ENCODE results near the gene ZNF362.
"Not testable (repeated sequence)": the region's sequence is repeated elsewhere in the genome, so short reads cannot be mapped to it uniquely, and the experiment has no call there.

The ZNF362 gene

DNA sequence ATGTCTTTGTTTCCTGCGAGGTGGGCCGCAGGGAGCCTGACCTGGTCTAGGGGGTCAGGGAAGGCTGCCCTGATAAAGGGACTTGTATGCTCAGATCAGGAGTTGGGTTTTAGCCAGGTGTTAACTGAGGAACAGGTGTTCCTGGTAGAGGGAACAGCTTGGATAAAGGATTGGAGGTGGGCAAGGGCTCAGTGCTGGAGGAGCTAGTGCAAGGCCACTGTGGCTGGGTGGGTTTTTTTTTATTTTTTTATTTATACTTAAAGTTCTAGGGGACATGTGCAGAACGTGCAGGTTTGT lies 33.5 kb downstream of the ZNF362 start:
- no peak for DNase-seq

DNA sequence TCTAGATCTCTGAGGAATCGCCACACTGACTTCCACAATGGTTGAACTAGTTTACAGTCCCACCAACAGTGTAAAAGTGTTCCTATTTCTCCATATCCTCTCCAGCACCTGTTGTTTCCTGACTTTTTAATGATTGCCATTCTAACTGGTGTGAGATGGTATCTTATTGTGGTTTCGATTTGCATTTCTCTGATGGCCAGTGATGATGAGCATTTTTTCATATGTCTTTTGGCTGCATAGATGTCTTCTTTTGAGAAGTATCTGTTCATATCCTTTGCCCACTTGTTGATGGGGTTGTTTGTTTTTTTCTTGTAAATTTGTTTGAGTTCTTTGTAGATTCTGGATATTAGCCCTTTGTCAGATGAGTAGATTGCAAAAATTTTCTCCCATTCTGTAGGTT lies 34.3 kb downstream of the ZNF362 start:
- DNase-seq: not testable (repeated sequence)

DNA sequence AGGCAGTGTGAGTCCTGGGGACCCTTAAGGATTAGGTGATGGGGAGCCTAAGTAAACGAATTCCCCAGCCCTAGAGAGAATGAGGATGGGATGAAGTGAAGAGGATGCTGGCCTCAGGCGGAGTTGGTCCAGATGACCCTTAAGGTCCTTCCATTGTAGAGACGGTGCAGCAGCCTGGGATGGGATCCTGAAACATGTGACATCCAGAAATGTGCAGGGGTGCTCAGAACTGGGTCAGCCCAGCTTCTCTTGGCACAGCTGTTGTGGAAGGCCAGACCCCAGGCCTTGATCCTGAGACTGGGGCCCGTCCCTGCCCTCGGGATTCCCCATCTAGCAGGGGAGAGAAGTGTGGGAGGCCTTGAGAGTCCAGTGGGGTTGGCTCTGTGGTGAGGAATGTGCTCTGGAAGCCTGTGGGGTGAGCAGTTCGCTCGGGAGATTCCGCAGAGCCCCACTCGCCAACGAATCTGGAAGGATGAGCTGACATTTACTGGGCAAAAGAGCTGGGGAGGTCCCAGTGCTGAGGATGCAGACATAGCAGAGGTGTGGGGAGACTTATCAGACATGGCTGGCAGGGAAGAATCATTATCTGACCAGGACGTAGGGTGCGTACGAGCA lies 36.5 kb downstream of the ZNF362 start:
- no peak for DNase-seq

DNA sequence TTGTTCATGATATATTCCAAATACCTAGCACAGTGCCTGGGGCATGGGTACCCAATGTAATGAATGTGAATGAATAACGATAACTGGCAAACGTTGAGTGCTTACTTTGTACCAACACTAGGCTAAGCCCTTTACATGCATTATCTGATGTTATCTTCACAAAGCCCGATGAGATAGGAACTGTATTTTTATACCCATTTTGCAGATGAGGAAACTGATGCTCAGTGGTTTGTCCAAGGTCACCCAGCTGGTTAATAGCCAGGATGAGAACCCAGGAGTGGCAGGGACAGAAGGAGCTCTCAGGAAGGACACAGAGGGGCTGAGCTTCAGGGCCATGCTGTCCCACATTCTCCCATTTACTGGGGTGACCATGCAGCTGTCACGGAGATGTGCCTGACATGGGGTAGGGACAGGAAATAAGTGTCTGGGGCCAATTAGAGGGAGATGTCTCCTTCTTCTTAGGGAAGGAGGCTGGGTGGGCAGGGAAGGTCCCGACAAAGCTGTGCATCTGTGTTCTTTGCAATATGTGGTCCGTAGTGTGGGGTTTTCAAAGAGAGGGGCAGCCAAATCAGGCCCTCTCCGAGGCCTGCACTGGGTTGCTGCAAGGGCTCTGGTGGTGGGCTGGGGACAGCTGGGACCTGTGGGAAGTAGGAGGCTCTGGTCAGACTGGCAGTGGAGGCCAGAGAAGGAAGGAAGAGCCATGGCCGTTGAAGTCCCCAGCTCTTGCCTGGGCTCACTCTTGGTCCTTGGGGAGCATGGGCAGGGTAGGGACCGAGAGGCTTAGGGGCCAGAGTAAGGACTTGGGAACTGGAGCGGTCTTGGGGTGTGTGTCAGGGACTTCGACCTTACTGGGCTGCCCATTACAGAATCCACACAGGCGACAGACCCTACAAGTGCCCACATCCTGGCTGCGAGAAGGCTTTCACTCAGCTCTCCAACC lies 38.0 kb downstream of the ZNF362 start:
- no peak for DNase-seq

DNA sequence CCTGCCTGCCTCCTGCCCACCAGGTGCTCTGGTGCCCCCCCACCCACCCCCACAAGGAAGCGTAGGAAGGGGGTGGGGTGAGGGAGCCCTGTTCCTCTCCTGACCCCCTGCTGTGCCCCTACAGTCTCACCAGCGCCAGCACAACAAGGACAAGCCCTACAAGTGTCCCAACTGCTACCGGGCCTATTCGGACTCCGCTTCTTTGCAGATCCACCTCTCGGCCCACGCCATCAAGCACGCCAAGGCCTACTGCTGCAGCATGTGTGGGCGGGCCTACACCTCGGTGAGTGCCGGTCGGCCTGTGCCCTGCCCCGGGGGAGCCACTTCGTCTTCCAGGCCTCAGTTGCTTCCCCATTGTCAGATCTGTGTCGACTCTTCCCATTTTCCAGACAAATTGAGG lies 38.7 kb downstream of the ZNF362 start:
- no peak for DNase-seq

DNA sequence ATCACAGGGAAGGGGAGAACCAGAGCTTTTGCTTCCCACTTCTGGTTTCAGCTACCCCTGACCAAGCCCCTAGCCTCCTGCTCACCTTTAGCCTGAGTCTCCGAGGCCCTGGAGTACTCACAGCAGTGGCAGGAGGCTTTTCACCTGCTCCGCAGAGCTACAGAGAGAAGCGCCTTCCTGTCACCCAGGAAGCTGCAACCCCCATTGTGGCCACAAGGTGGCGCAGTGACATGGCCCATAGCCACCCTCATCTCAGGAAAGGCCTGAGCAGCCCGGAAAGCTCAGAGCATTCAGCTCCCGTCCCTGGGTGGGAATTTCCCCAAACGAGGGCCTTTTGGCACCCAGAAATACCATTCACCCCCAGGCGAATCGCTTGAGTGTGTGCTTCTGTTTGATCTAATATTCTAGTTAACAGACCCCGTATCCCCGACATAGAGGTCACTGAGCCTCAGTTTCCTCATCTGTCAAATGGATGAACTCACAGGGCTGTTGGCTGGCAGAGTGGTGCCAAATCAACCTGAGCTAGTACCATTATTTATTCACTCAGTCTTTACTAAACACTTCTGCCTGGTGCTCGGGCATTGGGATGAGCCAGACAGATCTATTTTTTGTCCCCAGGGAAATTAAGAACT lies 39.3 kb downstream of the ZNF362 start:
- no peak for DNase-seq

DNA sequence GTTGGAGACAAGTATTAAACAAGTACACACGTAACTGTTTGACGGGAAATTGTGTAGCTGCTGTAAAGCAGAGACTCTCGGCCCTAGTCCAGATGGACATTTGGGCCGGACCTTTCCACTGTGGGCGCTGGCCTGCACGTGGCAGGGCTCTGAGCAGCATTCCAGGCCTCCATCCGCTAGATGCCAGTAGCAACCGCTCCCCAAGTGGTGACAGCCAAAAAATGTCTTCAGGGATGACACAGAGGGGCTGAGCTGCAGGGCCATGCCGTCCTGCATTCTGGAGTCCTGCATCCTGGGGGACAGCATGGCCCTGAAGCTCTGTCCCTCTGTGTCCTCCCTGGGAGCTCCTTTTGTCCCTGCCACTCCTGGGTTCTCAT lies 39.8 kb downstream of the ZNF362 start:
- DNase-seq: no peak

DNA sequence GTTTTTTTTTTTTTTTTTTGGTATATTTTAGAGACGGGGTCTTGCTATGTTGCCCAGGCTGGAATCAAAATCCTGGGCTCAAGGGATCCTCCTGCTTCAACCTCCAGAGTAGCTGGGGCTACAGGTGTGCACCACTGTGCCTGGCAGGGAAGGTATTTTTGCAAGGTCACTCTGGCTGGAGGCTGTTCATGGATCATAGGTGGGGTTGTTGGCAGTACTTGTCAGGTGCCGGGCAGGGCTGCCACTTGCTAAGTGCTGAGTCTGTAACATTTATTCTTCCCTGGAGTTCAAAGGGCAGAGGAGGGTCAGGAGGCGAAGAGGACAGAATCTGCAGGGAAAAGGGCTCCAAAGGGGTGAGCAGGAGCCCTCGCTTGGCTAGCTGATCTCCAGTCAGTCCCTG lies 40.5 kb downstream of the ZNF362 start:
- DNase-seq: no peak

DNA sequence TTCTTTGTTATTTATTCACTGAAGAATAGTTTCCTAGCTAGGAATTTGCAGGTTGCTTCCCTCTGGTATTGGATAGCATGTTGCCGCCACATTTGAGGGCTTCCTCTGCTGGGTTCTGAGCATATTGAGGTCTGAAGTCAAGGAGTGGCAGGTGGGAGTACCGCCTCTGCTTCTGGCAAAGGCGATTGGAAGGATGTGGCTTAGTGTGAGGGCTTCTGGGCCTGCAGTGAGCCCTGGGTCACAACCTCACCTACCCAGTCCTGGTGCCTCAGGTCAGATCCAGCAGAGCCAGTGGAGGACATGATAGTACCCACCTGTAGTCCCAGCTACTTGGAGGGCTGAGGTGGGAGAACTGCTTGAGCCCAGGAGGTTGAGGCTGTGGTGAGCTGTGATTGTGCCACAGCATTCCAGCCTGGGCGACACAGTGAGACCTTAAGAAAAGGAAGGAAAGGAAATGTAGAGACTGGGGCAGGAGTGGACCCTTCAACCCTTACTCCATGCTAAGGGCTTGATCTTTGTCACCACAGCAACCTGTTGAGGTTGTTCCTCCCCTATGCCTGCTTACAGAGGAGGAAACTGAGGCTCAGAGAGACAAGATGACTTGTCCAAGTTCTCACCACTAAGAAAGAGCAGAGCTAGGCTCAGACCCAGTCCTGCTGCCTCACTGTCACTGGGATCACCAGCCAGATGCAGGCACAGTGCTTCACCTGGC lies 41.8 kb downstream of the ZNF362 start:
- no peak for DNase-seq

DNA sequence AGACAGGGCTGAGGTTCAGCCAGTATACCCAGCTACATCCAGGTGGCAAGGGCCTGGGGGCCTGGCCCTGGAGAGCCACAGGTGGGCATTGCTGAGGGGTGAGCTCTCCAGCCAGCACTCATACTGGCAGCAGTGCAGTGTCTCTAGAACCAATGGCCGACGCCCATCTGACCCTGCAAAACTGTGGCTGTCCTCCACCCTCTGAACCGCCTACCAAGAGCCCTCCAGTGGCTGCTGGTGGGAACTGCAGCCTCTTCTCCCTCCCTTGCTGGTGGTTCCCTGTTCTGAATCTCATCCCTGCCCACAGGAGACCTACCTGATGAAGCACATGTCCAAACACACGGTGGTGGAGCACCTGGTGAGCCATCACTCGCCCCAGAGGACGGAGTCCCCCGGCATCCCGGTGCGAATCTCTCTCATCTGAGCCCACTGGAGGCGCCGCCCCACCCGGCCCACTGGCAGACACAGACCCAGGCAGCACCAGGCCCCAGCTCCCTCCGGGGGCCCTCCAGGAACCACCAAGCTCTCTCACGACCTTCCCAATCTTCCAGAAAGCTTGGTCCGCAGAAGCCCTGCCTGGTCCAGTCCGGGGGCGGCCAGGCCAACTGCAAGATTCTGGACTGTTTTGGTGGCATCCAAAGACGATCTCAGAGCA lies 42.5 kb downstream of the ZNF362 start:
- DNase-seq: peak; percentile 23

DNA sequence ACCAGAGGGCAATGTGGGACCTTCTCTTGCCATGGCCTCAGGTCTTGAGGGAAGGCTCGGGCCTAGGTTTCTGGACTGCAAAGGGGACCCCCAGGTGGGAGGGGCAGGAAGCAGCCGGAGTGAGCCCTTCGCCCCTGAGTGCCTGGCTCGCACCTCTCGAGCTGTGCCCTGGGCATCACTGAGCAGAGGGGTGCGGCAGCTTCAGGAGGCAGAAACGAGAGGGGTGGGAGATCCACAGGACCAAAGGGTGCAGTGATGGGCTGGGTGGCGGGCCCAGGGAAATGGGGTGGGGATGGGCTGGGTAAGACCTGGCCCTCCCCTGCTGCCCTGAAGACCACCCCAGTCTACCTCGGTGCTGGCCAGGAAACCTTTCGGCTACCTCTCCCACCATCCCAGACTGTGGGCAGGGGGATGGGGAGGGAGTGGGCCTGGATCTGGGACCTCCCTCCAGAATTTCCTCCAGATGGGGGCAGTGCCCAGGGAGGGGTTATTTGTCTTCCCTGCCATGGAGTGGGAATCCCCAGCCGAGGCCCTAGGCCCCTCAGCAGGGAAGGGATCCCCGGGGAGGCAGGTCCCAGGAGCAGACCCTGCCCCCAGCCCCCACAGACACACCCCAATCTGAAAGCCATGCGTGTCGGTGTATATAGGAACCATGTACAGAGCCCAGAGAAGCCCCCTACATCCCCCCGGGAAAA lies 43.3 kb downstream of the ZNF362 start:
- no peak for DNase-seq

DNA sequence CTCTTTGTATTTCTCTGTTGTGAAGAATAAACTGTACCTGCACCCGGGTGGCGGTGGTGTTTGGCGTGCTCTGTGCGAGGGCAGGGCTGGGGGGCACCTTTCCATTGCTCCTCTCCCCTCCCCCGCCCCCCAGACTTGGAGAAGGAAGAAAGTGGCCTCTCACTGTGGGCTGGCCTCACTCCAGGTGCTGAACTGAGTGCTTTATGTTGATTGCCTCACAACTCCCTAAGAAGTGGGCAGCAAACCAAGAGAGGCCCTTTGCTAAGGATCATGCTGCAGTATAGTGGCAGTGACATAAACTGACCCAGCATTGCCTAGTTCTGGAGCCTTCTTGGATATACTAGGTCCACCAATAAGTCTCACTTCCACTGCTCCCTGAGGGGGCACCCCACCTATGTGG lies 44.4 kb downstream of the ZNF362 start:
- DNase-seq: no peak

DNA sequence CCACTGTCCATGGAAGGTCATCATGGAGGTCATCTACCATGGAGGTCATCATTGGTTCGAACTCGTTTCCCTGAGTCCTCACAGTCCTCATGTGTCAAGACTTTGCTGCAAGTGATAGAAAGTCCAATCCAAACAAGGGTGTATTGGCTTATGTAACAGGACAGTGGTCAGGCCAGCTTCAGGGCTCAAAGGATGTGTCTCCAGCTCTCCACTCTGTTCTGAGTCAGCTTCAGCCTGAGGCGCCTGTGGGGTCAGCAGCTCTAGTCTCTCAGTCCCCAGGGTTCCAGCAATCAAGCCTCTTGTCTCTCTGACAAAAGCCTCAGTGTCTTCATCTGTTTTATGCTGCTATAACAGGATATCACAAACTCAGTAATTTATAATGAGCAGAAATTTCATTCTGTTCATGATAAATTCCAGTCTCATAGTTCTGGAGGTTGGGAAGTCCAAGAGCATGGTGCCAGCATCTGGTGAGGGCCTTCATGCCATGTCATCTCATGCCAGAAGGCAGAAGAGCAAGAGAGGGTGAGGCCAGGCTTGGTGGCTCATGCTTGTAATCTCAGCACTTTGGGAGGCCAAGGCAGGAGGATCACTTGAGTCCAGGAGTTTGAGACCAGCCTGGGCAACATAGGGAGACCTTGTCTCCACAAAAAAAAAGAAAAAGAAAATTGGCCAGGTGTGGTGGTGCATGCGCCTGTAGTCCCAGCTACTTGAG lies 45.1 kb downstream of the ZNF362 start:
- no peak for DNase-seq

DNA sequence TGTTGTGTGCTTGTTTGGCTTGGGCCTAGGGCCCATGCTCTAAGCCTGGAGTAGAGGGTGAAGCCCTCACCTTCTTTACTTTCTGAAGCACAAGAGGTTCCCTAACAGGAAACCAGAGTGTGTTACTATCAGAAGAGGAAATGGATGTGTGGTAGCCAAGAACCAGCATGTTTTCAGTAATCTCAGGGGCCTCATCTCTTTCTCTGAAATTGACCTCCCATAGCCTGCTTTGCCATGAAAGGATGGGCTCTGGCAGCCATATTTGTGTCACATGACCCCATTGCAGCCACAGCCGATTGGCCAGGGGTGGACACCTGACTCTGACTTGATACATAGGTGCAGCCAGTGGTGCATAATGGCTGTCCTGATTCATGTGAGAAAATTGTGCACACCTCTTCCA lies 46.0 kb downstream of the ZNF362 start:
- DNase-seq: no peak

DNA sequence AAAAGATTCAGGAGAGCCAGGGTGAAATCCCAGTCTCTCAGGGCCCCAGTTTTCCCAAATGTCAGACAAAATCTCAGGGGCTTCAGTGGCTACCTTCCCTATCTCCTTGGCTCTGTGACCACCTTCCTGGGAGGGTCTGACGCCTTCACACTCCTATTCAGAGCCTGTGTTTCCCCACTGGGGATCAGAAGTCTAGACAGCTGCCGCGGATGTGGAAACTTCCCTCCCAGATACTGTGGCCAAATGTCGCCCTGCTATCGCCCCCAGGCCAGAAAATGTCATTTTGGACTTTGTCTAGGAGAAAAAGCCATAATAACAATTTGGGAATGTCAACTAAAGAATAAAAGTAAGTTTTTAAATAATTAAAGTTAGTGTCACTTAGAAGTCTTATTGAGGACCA lies 48.7 kb downstream of the ZNF362 start:
- no peak for DNase-seq

DNA sequence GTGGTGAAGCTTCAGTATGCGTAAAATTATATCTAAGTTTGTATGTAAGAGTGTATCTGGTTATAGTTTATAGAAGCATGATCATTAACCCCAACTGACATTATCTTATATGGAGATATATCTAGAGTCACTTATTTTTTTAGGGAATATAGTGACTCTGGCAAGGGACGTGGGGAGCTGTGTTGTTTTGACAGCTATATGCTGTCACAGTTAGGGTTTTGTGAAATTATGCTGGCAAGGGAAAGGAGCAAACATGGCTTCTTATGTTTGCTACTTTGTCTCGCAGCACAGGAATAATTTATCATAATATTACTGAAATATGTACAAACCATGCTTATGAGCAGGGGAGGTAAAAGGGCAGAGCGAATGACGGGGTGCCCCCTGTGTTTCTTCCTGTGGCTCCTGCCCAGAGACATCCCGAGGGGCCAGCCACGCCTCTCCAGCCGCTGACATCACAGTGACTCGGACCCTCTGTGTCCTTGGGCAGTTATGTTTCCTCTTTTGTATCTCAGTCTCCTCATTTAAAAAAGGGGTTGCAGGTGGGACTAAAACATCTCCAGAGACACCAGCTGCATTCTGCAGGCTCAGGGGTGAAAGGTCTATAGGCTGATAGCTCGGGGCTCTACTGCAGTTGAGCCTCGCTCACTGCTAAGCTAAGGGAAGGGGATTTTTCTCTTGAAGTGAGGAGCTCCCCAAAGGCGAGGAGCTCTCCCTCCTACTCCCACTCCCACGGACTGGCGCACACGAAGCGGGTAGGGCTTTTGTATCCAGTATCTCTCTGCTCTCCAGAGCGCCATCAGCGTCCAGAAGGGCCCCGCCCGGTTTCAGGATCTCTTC lies 49.7 kb downstream of the ZNF362 start:
- DNase-seq: no peak

DNA sequence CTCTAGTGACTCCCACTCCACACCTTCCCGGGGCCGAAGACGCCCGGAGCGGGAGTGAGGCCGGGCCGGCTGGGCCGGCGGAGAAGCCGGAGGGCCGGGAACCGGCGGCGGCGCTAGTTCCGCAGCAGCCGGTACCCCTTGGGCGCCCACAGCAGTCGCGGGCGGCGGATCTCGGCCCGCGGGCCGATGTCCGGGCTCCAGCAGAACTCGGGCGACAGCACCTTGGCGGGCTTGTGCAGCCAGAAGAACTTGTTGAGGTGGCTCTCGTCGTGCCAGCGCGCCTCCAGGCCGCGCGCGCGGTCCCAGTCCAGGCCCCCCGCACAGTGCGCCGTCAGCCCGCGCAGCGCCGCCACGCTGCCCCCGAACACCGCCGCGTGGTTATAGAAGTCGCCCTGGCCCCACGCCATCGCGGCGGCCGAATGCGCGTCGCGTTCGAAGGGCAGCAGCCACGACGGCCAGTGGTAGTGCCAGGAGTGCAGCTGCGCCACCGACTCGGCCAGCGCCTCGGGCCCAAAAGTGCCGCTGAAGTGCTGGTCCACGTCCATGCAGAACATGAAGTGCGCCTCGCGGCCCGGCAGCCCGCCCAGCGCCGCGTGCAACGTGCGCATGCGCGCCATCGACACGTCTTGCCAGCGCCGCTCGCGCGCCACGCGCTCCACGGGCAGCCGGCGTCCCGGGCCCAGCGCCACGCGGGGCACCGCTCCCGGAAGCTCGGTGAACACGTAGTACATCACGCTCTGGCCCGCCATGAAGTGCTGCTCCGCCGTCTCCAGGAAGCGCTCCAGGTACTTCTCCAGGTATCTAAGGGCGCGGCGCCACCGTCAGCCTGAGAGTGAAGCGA lies 50.6 kb downstream of the ZNF362 start:
- DNase-seq: no peak

DNA sequence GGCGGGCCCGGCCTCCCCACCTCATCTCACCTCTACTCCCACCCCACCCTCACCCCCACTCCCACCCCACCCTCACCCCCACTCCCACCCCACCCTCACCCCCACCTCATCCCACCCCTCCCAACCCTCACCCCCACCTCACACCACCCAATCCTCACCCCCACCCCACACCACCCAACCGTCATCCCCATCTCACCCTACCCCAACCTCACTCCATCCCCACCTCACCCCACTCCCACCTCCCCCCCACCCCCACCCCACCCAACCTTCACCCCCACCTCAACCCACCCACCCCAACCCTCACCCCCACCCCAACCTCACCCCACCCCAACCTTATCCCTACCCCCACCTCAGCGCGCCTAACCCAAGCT lies 51.2 kb downstream of the ZNF362 start:
- DNase-seq: no peak

DNA sequence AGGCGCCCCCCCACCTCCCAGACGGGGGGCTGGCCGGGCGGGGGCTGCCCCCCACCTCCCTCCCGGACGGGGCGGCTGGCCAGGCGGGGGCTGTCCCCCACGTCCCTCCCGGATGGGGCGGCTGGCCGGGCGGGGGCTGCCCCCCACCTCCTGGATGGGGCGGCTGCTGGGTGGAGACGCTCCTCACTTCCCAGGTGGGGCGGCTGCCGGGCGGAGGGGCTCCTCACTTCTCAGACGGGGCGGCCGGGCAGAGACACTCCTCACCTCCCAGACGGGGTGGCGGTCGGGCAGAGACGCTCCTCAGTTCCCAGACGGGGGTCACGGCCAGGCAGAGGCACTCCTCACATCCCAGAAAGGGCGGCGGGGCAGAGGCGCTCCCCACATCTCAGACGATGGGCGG lies 53.1 kb downstream of the ZNF362 start:
- DNase-seq: not testable (repeated sequence)

DNA sequence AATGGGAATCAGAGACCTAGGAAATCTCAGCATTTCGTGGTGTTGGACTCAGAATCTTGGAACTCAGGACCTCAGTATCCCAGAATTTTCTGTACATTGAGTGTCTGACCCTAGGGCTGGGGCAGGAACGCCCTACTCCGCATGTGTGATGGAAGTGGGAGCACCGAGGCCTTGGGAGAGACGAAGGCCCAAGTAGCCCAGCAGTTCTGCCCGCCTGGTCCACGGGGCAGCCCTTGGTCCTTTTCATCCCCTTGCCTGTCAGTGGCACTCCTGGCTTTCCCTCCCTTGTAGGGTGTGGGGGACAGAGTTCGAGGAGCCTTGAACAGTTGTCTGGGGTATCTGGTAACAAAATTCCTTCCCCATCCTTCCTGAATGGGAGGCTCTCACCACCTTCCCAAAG lies 54.4 kb downstream of the ZNF362 start:
- DNase-seq: no peak

Measured in NCI-H2081 treated with DMSO at 0.1 percent for 48 hours (cell line).